ENCODE data around the gene RUNX2. TPM values are rescaled to one million over a fixed set of nuclear protein-coding genes. Genes with fewer than 3 reads are reported as not detected.

The RUNX2 gene
- total and polyA plus RNA-seq, 2 donors (not counting 1 experiment from before 2014, with no cell fraction given): 1.3 to 2.4 TPM

GRCh38 chr6:45513213-45513618 lies 185.1 kb downstream of the RUNX2 start:
- H3K27me3 ChIP-seq (replicated peaks in 1 of 4; ENCODE audit: control extremely low read depth in 1 of 4, control insufficient read depth in 3 of 4, insufficient read depth in 4 of 4, low read length in 3 of 4): no peaks in the 10 kb centered on the region
- H3K4me3 ChIP-seq (ENCODE audit: control extremely low read depth in 1 of 5, extremely low read depth in 1 of 5, insufficient read depth in 1 of 5, low read depth in 2 of 5, low read length in 4 of 5): no peak overlapping the region
- no peak for DNase-seq
- H3K9me3 ChIP-seq (ENCODE audit: control extremely low read depth in 1 of 3, control insufficient read depth in 2 of 3, insufficient read depth in 1 of 3, low read length in 2 of 3): no peaks in the 10 kb centered on the region
- no peaks in the 10 kb centered on the region for H3K27me3 Mint-ChIP-seq
- H3K36me3 ChIP-seq (replicated peaks in 1 of 2; ENCODE audit: control extremely low read depth in 1 of 2, control insufficient read depth in 1 of 2, extremely low read depth in 1 of 2, insufficient read depth in 2 of 2, low read length in 1 of 2): no peaks in the 10 kb centered on the region
- WGBS (ENCODE audit: insufficient coverage): 98% methylated on average over 7 of the region's 9 CpGs
- ChIA-PET CTCF (no interaction called here), POLR2A (no interaction called here)
- H3K27ac Mint-ChIP-seq: no peak overlapping the region
- H3K27ac ChIP-seq (ENCODE audit: low read length in 2 of 2): no peak overlapping the region
- no peak overlapping the region for H3K4me3 Mint-ChIP-seq
- peaks cover 0 to 8% of the 10 kb centered on the region in 2 donors for H3K4me1 ChIP-seq (ENCODE audit: control insufficient read depth in 2 of 2, insufficient read depth in 2 of 2, low read length in 2 of 2)
- no peaks in the 10 kb centered on the region for H3K79me2 ChIP-seq (ENCODE audit: control insufficient read depth, insufficient read depth, low read length)
- ATAC-seq (ENCODE audit: low read depth): no peak
- no peaks in the 10 kb centered on the region for H3K9me3 Mint-ChIP-seq (ENCODE audit: insufficient read depth)
- no peak overlapping the region for H2AFZ ChIP-seq (ENCODE audit: insufficient read depth, low read depth, low read length, poor library complexity, severe bottlenecking)
- no peak overlapping the region for H3K9ac ChIP-seq (ENCODE audit: low read length)
- TF ChIP-seq EZH2 (IDR thresholded peaks at IDR 0.05; ENCODE audit: borderline replicate concordance, insufficient read depth, low read depth, low read length, poor library complexity, severe bottlenecking) (no peak), CTCF (IDR thresholded peaks at IDR 0.05) (no peak)
- peaks cover 12% of the 10 kb centered on the region for H3K4me1 Mint-ChIP-seq
- intact Hi-C loops (cut with micrococcal nuclease): no loop called here
- H3K4me2 ChIP-seq (replicated peaks; ENCODE audit: low read depth, low read length, poor library complexity, severe bottlenecking): no peak overlapping the region
- no peaks in the 10 kb centered on the region for H4K20me1 ChIP-seq (ENCODE audit: control insufficient read depth, insufficient read depth, low read length, poor library complexity, severe bottlenecking)

- no peak for TF ChIP-seq CTCF (IDR thresholded peaks at IDR 0.05)
- TF ChIP-seq EZH2 (IDR thresholded peaks at IDR 0.05; ENCODE audit: borderline replicate concordance, insufficient read depth, low read depth, low read length, poor library complexity, severe bottlenecking): no peak
- no peaks in the 10 kb centered on the region for H3K27me3 Mint-ChIP-seq
- H3K9me3 Mint-ChIP-seq (ENCODE audit: insufficient read depth): no peaks in the 10 kb centered on the region
- Histone ChIP-seq H2AFZ (ENCODE audit: insufficient read depth, low read depth, low read length, poor library complexity, severe bottlenecking) (no peak overlapping the region), H3K79me2 (ENCODE audit: control insufficient read depth, insufficient read depth, low read length) (no peaks in the 10 kb centered on the region), H3K4me1 (ENCODE audit: control insufficient read depth in 2 of 2, insufficient read depth in 2 of 2, low read length in 2 of 2) (peaks cover 0 to 8% of the 10 kb centered on the region in 2 donors), H3K9ac (ENCODE audit: low read length) (no peak overlapping the region), H3K4me2 (replicated peaks; ENCODE audit: low read depth, low read length, poor library complexity, severe bottlenecking) (no peak overlapping the region), H3K27ac (ENCODE audit: low read length in 2 of 2) (no peak overlapping the region), H4K20me1 (ENCODE audit: control insufficient read depth, insufficient read depth, low read length, poor library complexity, severe bottlenecking) (no peaks in the 10 kb centered on the region), H3K9me3 (ENCODE audit: control extremely low read depth in 1 of 3, control insufficient read depth in 2 of 3, insufficient read depth in 1 of 3, low read length in 2 of 3) (no peaks in the 10 kb centered on the region), H3K36me3 (replicated peaks in 1 of 2; ENCODE audit: control extremely low read depth in 1 of 2, control insufficient read depth in 1 of 2, extremely low read depth in 1 of 2, insufficient read depth in 2 of 2, low read length in 1 of 2) (no peaks in the 10 kb centered on the region), H3K4me3 (ENCODE audit: control extremely low read depth in 1 of 5, extremely low read depth in 1 of 5, insufficient read depth in 1 of 5, low read depth in 2 of 5, low read length in 4 of 5) (no peak overlapping the region), H3K27me3 (replicated peaks in 1 of 4; ENCODE audit: control extremely low read depth in 1 of 4, control insufficient read depth in 3 of 4, insufficient read depth in 4 of 4, low read length in 3 of 4) (no peaks in the 10 kb centered on the region)
- intact Hi-C loops (cut with micrococcal nuclease): no loop called here
- H3K27ac Mint-ChIP-seq: no peak overlapping the region
- WGBS (ENCODE audit: insufficient coverage): 50% methylated on average over 2 of the region's 4 CpGs
- peak; percentile 43 for ATAC-seq (ENCODE audit: low read depth)
- peaks cover 12% of the 10 kb centered on the region for H3K4me1 Mint-ChIP-seq
- DNase-seq: peak; percentile 11
- POLR2A ChIA-PET: no interaction called here
- no peak overlapping the region for H3K4me3 Mint-ChIP-seq
- CTCF ChIA-PET: no interaction called here
Measured at GRCh38 chr6:45513843-45514242, 185.7 kb downstream of the RUNX2 start.
